ENCODE results near the gene DTD1. TPM values are rescaled to one million over a fixed set of nuclear protein-coding genes. Genes with fewer than 3 reads are reported as not detected.

DTD1 gene
- total RNA-seq, 1 donor from 2014 or later: 19.9 TPM

DNA sequence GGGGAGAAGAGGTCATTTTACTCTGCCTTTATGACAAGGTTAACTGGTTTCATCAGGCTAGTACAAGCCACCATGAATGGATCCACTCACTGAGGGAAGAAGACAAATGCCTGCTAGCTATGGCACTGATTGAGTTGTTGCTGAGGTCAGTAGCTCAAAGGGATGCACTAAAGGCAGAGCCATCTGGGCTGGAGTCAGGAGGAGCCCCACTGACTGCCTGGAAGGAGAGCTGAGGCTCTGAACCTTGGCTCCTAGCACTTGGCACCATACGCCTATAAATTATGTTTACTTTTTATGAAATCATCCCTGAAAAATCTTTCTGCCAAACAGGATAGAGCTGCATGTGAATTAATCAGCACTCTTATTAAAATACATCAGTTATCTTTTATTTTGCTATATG, 104.6 kb downstream of the DTD1 start:
- TF ChIP-seq CTCF (IDR thresholded peaks at IDR 0.05): no peak
- no peak overlapping the region for H3K4me3 ChIP-seq
- no peak for ATAC-seq
- no peak for DNase-seq
- H3K4me1 ChIP-seq: no peaks in the 10 kb centered on the region
- H3K36me3 ChIP-seq: no peaks in the 10 kb centered on the region
- no peaks in the 10 kb centered on the region for H3K27me3 ChIP-seq
- intact Hi-C loops (cut with DNase I): no loop called here
- H3K9me3 ChIP-seq: no peaks in the 10 kb centered on the region
- no peak overlapping the region for H3K27ac ChIP-seq

- Histone ChIP-seq H3K27me3 (no peaks in the 10 kb centered on the region), H3K36me3 (no peaks in the 10 kb centered on the region), H3K27ac (no peak overlapping the region), H3K4me3 (no peak overlapping the region), H3K4me1 (no peaks in the 10 kb centered on the region), H3K9me3 (no peaks in the 10 kb centered on the region)
- DNase-seq: no peak
- ATAC-seq: no peak
- TF ChIP-seq CTCF (IDR thresholded peaks at IDR 0.05): no peak
- intact Hi-C loops (cut with DNase I): no loop called here
Measured at GRCh38 chr20:18694071-18694470, 106.2 kb downstream of the DTD1 start.

DNA sequence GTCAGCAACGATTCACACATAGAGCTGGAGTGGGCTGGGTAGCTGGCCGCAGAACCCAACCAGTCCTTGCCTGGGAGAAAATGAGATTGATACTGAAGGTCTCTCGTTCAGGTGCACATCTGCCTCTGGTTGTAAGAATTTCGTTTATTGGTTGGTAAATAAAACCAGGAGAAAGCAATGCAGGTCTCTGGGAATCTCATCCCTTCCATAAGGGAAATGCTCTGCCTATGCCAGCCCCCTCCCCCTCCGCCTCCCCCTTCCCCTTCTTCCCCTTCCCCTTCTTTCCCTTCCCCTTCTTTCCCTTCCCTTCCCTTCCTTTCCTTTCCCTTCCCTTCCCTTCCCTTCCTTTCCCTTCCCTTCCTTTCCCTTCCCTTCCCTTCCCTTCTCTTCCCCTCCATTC, 107.3 kb downstream of the DTD1 start:
- Histone ChIP-seq H3K36me3 (no peaks in the 10 kb centered on the region), H3K27ac (no peak overlapping the region), H3K27me3 (no peaks in the 10 kb centered on the region), H3K9me3 (no peaks in the 10 kb centered on the region), H3K4me3 (no peak overlapping the region), H3K4me1 (no peaks in the 10 kb centered on the region)
- TF ChIP-seq CTCF (IDR thresholded peaks at IDR 0.05): no peak
- ATAC-seq: no peak
- no peak for DNase-seq
- intact Hi-C loops (cut with DNase I): no loop called here

- Histone ChIP-seq H3K27ac (no peak overlapping the region), H3K9me3 (no peaks in the 10 kb centered on the region), H3K4me1 (no peaks in the 10 kb centered on the region), H3K36me3 (no peaks in the 10 kb centered on the region), H3K4me3 (no peak overlapping the region), H3K27me3 (no peaks in the 10 kb centered on the region)
- no peak for ATAC-seq
- intact Hi-C loops (cut with DNase I): no loop called here
- no peak for DNase-seq
- no peak for TF ChIP-seq CTCF (IDR thresholded peaks at IDR 0.05)
Measured at GRCh38 chr20:18698735-18699380, 111.0 kb downstream of the DTD1 start.

GRCh38 chr20:18701969-18702368, 114.1 kb downstream of the DTD1 start:
- H3K4me1 ChIP-seq: no peaks in the 10 kb centered on the region
- intact Hi-C loops (cut with DNase I): no loop called here
- no peak overlapping the region for H3K27ac ChIP-seq

More at GRCh38 chr20:18701969-18702368, 114.1 kb downstream of the DTD1 start:
- Histone ChIP-seq H3K4me3 (no peak overlapping the region), H3K36me3 (no peaks in the 10 kb centered on the region), H3K27me3 (no peaks in the 10 kb centered on the region), H3K9me3 (no peaks in the 10 kb centered on the region)
- no peak for ATAC-seq
- no peak for TF ChIP-seq CTCF (IDR thresholded peaks at IDR 0.05)
- no peak for DNase-seq

Measured in upper lobe of right lung (tissue), 1 donor.